Lower leg skin (tissue), 4 donors: ENCODE measurements around the gene FCN2. TPM values are rescaled to one million over a fixed set of nuclear protein-coding genes. Genes with fewer than 3 reads are reported as not detected.
A peak's percentile ranks its signal among the peaks of the same experiment; 100 is the strongest.

ENCODE experiments used
- DNase-seq, 2 donors: peaks; one replicate each; pipeline ENCODE4 v3.0.0-alpha.2; 2019; ENCODE audit warnings: low spot score in 2 of 2
- H3K4me3 ChIP-seq: fragments of 200-600 bp; sonication (generic); 2 replicates; pipeline ENCODE4 v1.5.1; 2017; ENCODE audit warnings: mild to moderate bottlenecking, low read depth; ENCODE audit not compliant: poor library complexity, severe bottlenecking
- CTCF ChIP-seq, 3 donors: fragments of 450-650 bp; IDR thresholded peaks; one replicate each; pipeline ENCODE4 v1.5.1; 2016; ENCODE audit warnings: antibody characterized with exemption in 3 of 3, mild to moderate bottlenecking in 3 of 3, moderate library complexity in 2 of 3
- POLR2A ChIP-seq, 2 donors: fragments of 450-650 bp; IDR thresholded peaks; one replicate each; pipeline ENCODE4 v1.6.1; 2016 to 2017; ENCODE audit warnings: antibody characterized with exemption in 2 of 2, mild to moderate bottlenecking in 1 of 2, moderate library complexity in 1 of 2
- WGBS, 2 donors: methylation state at CpG; one replicate each; pipeline ENCODE4 v1.1.5; 2018; 5-methylcytosine and 5-hydroxymethylcytosine counted together
- intact Hi-C: fragments of 100-400 bp; cut with DNase I; formaldehyde crosslinking; loops from one replicate; pipeline ENCODE4 v1.15.0; 2023; ENCODE audit warnings: low total_unique reads
- total RNA-seq, 4 donors: library from RNA; depleted of rRNA; stranded (reverse); fragments of >200 nt; gene quantifications; one replicate each; pipeline ENCODE4 v1.1.0, GENCODE V29; 2016

The FCN2 gene
- total RNA-seq, 4 donors from 2014 or later: 0.29 TPM; not detected in 3

GRCh38 chr9:134889386-134890154, 9.0 kb downstream of the FCN2 start:
- DNase-seq: peak in 1 of 2 donors; percentile 73
- WGBS, 2 donors: 87 to 89% methylated on average over 10 of the region's 10 CpGs
- TF ChIP-seq CTCF (IDR thresholded peaks at IDR 0.05): no peak
- no peak for TF ChIP-seq POLR2A (IDR thresholded peaks at IDR 0.05)
- intact Hi-C loops: no loop called here
- H3K4me3 ChIP-seq: no peak overlapping the region

GRCh38 chr9:134890155-134890495, 9.5 kb downstream of the FCN2 start:
- H3K4me3 ChIP-seq: no peak overlapping the region
- intact Hi-C loops: no loop called here
- no peak for DNase-seq
- TF ChIP-seq CTCF (IDR thresholded peaks at IDR 0.05): no peak
- TF ChIP-seq POLR2A (IDR thresholded peaks at IDR 0.05): no peak
- WGBS, 2 donors: 88 to 89% methylated on average over 5 of the region's 5 CpGs

- intact Hi-C loops: no loop called here
- WGBS, 2 donors: 82 to 86% methylated on average over 8 of the region's 8 CpGs
- TF ChIP-seq CTCF (IDR thresholded peaks at IDR 0.05): no peak
- TF ChIP-seq POLR2A (IDR thresholded peaks at IDR 0.05): no peak
- H3K4me3 ChIP-seq: no peak overlapping the region
- peak in 1 of 2 donors; percentile 82 for DNase-seq
Observed at GRCh38 chr9:134891053-134891452, 10.4 kb downstream of the FCN2 start.

GRCh38 chr9:134891713-134892112, 11.1 kb downstream of the FCN2 start:
- intact Hi-C loops: no loop called here
- DNase-seq: peak in 1 of 2 donors; percentile 53
- TF ChIP-seq CTCF (IDR thresholded peaks at IDR 0.05) (no peak), POLR2A (IDR thresholded peaks at IDR 0.05) (no peak)
- H3K4me3 ChIP-seq: no peak overlapping the region
- 82 to 93% methylated on average over 5 of the region's 5 CpGs for WGBS, 2 donors

- intact Hi-C loops: no loop called here
- DNase-seq: peak in 1 of 2 donors; percentile 72
- TF ChIP-seq POLR2A (IDR thresholded peaks at IDR 0.05) (no peak), CTCF (IDR thresholded peaks at IDR 0.05) (no peak)
- 90 to 95% methylated on average over 3 to 6 of the region's 6 CpGs for WGBS, 2 donors
- no peak overlapping the region for H3K4me3 ChIP-seq
Observed at GRCh38 chr9:134892221-134892620, 11.6 kb downstream of the FCN2 start.
